Ovary (tissue), 3 donors: ENCODE measurements around the gene RPL10.
"Not testable (repeated sequence)": the region's sequence is repeated elsewhere in the genome, so short reads cannot be mapped to it uniquely, and the experiment has no call there.

Source experiments
- CTCF ChIP-seq, 3 donors: fragments of 450-650 bp in 2 of 3; fragments of 200-600 bp in 1 of 3; IDR thresholded peaks; one replicate each; pipeline versions ENCODE4 v1.5.1 to v1.8.0; 2016 to 2022; ENCODE audit warnings: antibody characterized with exemption in 3 of 3, mild to moderate bottlenecking in 1 of 3
- EP300 ChIP-seq: sonication (generic); formaldehyde crosslinking; IDR thresholded peaks from one replicate; pipeline ENCODE4 v1.6.1; 2017; ENCODE audit warnings: antibody characterized with exemption
- POLR2A ChIP-seq: fragments of 450-650 bp; IDR thresholded peaks from one replicate; pipeline ENCODE4 v1.6.1; 2017; ENCODE audit warnings: antibody characterized with exemption, mild to moderate bottlenecking, moderate library complexity
- donor health status: DM: no; HTN: no; CAD: no.

DNA sequence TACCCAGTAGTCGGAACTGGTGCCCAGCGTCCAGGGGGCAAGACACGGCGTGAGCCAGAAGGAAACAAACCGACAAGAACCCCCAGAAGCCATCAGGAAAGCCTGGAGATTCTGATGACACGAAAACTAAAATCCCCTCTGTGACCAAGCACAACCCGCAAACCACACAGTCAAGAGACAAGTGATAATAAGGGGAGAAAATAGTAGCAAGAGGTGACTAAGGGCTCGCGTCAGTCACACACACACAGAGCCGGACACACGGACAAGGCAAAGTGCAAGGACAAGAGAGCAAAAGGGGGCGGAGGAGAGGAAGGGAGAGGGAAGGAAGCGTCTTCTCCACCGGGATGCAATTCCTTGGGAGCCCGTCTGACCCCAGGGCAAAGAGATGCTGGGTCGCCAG is 9.5 kb upstream of the RPL10 start:
- TF ChIP-seq CTCF (IDR thresholded peaks at IDR 0.05); POLR2A; EP300: not testable (repeated sequence)
